Prostate gland (tissue), 2 donors: ENCODE measurements around the gene SLC25A23.

ENCODE experiments used
- POLR2A ChIP-seq: fragments of 450-650 bp; IDR thresholded peaks from one replicate; pipeline ENCODE4 v1.6.1; 2016; ENCODE audit warnings: antibody characterized with exemption, mild to moderate bottlenecking
- POLR2AphosphoS5 ChIP-seq: sonication (generic); formaldehyde crosslinking; IDR thresholded peaks from one replicate; pipeline ENCODE4 v1.6.1; 2017; ENCODE audit warnings: antibody characterized with exemption
- TF ChIP-seq, protein P1 (sequence below), 4 experiments: fragments of 200-600 bp in 2 of 4; fragments of 450-650 bp in 2 of 4; sonication (generic) in 2 of 4; IDR thresholded peaks; 1 replicate in 3 of 4; 2 replicates in 1 of 4; pipeline ENCODE4 v1.5.1; 2016 to 2019; ENCODE audit warnings: antibody characterized with exemption in 4 of 4, mild to moderate bottlenecking in 2 of 4, moderate library complexity in 2 of 4

DNA sequence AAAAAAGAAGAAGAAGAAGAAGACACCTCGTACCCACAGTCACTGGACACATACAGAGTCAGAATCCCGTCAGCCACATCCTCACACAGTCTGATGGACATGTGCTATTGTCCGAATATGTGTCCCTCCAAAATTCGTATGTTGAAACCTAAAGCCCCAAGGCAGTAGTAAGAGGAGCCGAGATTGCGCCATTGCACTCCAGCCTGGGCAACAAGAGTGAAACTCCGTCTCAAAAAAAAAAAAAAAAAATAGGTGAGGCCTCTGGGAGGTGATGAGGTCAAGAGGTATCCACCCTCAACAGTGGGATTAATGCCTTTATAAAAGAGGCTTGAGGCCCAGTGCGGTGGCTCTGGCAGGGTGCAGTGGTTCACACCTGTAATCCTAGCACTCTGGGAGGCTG, 24.6 kb upstream of the SLC25A23 start:
- no peak for TF ChIP-seq POLR2A
- TF ChIP-seq, protein P1, sequence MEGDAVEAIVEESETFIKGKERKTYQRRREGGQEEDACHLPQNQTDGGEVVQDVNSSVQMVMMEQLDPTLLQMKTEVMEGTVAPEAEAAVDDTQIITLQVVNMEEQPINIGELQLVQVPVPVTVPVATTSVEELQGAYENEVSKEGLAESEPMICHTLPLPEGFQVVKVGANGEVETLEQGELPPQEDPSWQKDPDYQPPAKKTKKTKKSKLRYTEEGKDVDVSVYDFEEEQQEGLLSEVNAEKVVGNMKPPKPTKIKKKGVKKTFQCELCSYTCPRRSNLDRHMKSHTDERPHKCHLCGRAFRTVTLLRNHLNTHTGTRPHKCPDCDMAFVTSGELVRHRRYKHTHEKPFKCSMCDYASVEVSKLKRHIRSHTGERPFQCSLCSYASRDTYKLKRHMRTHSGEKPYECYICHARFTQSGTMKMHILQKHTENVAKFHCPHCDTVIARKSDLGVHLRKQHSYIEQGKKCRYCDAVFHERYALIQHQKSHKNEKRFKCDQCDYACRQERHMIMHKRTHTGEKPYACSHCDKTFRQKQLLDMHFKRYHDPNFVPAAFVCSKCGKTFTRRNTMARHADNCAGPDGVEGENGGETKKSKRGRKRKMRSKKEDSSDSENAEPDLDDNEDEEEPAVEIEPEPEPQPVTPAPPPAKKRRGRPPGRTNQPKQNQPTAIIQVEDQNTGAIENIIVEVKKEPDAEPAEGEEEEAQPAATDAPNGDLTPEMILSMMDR (IDR thresholded peaks at IDR 0.05) = no peak
- no peak for TF ChIP-seq POLR2AphosphoS5
